OCI-LY3 (cell line): ENCODE measurements around the gene METTL4.

Experiments
- CTCF ChIP-seq: fragments of 200-600, 300-600 bp; sonication (generic); IDR thresholded peaks from 2 replicates; pipeline ENCODE4 v1.5.1; 2014; ENCODE audit warnings: antibody characterized with exemption, low read length, low read depth
- EZH2phosphoT487 ChIP-seq: fragments of 200-600 bp; shearing (Covaris generic); IDR thresholded peaks from 2 replicates; pipeline ENCODE4 v1.6.1; 2018; ENCODE audit warnings: antibody characterized with exemption, mixed run types, low read depth

- TF ChIP-seq CTCF (no peak), EZH2phosphoT487 (no peak)
These were observed 13.8 kb downstream of the METTL4 start for GRCh38 chr18:2557536-2557935.
